ENCODE results near the gene IRF2BP2.

IRF2BP2 gene

DNA sequence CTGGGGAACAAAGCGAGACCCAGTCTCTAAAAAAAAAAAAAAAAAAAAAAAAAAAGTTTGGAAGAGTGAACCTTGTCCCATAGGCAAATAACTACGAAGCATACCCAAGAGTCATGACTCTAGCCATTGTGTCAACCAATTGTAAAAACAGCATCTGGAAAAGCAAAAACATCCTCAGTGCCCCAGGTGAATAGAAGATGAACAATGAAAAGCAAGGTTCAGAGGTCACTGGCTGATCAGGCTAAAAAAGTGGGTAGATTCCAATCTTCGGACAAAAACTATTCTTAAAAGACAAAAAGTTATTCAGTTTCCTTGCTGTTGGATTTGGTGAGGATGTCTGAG lies 11.1 kb upstream of the IRF2BP2 start:
- Histone ChIP-seq H3K9me3 (ENCODE audit: control insufficient read depth, insufficient read depth, low read length) (no peaks in the 10 kb centered on the region), H3K4me1 (ENCODE audit: control insufficient read depth, insufficient read depth, low read length) (peaks cover 3% of the 10 kb centered on the region; the same call in 1 of the 2 replicates), H3K36me3 (ENCODE audit: control insufficient read depth, insufficient read depth, low read length) (no peaks in the 10 kb centered on the region), H3K27me3 (ENCODE audit: control insufficient read depth, insufficient read depth, low read length) (no peaks in the 10 kb centered on the region), H3K27ac (ENCODE audit: low read length) (no peak overlapping the region), H3K4me3 (ENCODE audit: low read length) (no peak overlapping the region)
- WGBS (ENCODE audit: insufficient coverage, insufficient read length): no CpG with 5 or more reads among the region's 3 CpGs
- DNase-seq (ENCODE audit: low read depth, low spot score): no peak

GRCh38 chr1:234620272-234621126 lies 10.5 kb upstream of the IRF2BP2 start:
- Histone ChIP-seq H3K27me3 (ENCODE audit: control insufficient read depth, insufficient read depth, low read length) (no peaks in the 10 kb centered on the region), H3K36me3 (ENCODE audit: control insufficient read depth, insufficient read depth, low read length) (no peaks in the 10 kb centered on the region), H3K9me3 (ENCODE audit: control insufficient read depth, insufficient read depth, low read length) (no peaks in the 10 kb centered on the region), H3K4me1 (ENCODE audit: control insufficient read depth, insufficient read depth, low read length) (peaks cover 3% of the 10 kb centered on the region; the same call in 1 of the 2 replicates), H3K27ac (ENCODE audit: low read length) (no peak overlapping the region), H3K4me3 (ENCODE audit: low read length) (no peak overlapping the region)
- WGBS (ENCODE audit: insufficient coverage, insufficient read length): no CpG with 5 or more reads among the region's 6 CpGs
- DNase-seq (ENCODE audit: low read depth, low spot score): no peak

DNA sequence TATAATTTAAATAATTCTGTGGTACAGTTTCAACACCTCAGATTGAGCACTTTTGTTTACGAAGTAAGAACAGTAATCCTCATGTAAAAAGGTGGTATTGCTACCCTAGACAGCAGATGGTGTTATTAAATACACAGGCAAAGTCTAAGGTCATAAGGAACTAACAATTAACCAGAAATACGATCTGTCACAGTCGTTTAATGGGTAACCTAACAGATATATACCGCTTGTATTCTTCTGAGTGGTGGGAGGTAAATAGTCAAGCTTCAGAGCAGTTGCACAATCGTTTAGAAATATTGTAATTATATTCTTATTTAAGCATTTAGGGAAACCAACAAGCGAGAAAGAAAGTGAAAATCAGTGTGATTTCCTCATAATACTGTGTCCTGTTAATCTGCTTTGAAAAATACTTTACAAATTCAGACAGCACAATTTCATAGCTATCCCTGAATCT lies 9.8 kb upstream of the IRF2BP2 start:
- Histone ChIP-seq H3K27me3 (ENCODE audit: control insufficient read depth, insufficient read depth, low read length) (no peaks in the 10 kb centered on the region), H3K9me3 (ENCODE audit: control insufficient read depth, insufficient read depth, low read length) (no peaks in the 10 kb centered on the region), H3K36me3 (ENCODE audit: control insufficient read depth, insufficient read depth, low read length) (no peaks in the 10 kb centered on the region), H3K27ac (ENCODE audit: low read length) (no peak overlapping the region), H3K4me1 (ENCODE audit: control insufficient read depth, insufficient read depth, low read length) (peaks cover 3% of the 10 kb centered on the region; the same call in 1 of the 2 replicates), H3K4me3 (ENCODE audit: low read length) (no peak overlapping the region)
- DNase-seq (ENCODE audit: low read depth, low spot score): no peak
- no CpG with 5 or more reads among the region's 6 CpGs for WGBS (ENCODE audit: insufficient coverage, insufficient read length)

- H3K27me3 ChIP-seq (ENCODE audit: control insufficient read depth, insufficient read depth, low read length): no peaks in the 10 kb centered on the region
- no peak overlapping the region for H3K4me3 ChIP-seq (ENCODE audit: low read length)
- H3K27ac ChIP-seq (ENCODE audit: low read length): no peak overlapping the region
- no CpG with 5 or more reads among the region's 3 CpGs for WGBS (ENCODE audit: insufficient coverage, insufficient read length)
- H3K9me3 ChIP-seq (ENCODE audit: control insufficient read depth, insufficient read depth, low read length): no peaks in the 10 kb centered on the region
- H3K4me1 ChIP-seq (ENCODE audit: control insufficient read depth, insufficient read depth, low read length): peaks cover 3% of the 10 kb centered on the region; the same call in 1 of the 2 replicates
- DNase-seq (ENCODE audit: low read depth, low spot score): no peak
- H3K36me3 ChIP-seq (ENCODE audit: control insufficient read depth, insufficient read depth, low read length): no peaks in the 10 kb centered on the region
These were observed 9.1 kb upstream of the IRF2BP2 start for GRCh38 chr1:234619071-234619480.

DNA sequence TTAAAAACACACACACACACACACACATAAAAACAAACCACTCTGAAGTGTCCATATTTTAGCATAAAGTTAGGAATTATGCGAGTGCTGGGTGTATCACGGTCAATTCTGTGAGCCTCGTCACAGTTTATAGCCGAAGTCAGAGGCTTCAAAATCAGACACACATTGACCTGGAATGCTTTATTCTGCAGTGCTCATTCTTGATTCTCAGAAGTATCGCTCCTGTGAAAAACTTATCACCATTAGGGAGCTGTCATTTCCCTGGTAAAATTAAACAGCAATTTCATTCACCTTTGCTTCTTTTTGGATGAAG lies 8.7 kb upstream of the IRF2BP2 start:
- no peak overlapping the region for H3K27ac ChIP-seq (ENCODE audit: low read length)
- no peak for DNase-seq (ENCODE audit: low read depth, low spot score)

DNA sequence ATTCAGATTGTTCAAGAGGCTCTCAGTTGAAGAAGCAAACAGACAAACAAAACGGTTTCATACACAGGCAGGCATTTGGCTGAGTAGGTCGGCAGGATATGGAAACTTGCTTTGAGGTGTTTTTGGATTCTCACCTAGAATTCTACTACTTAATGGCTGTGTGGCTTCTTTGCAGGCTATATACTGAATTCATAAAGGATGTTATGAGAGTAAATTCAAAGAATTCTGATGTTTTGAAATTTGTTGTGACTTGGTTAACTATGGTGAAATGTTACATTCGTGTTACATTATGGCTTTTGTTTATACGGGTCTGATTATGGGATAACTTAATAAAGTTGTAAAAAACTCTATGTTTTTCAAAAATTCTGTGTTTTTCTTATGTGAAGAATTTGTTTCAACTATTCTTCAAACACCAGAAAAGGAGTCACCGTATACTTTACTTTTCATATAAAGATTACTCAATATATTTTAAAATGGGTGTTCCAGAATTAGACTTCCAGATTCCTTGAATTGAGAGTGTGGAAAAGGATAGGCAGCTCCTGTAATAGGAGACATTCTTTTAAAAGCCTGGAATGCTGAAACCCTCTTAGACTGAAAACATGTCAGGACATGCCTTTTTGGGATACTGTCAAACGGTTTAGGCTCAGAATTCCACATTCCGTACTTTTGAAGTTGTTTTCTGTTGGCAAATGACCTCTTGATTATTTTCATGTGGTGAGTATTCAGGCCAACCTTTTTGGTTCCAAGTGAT lies 8.2 kb upstream of the IRF2BP2 start:
- H3K9me3 ChIP-seq (ENCODE audit: control insufficient read depth, insufficient read depth, low read length): no peaks in the 10 kb centered on the region
- no CpG with 5 or more reads among the region's 7 CpGs for WGBS (ENCODE audit: insufficient coverage, insufficient read length)
- no peak for DNase-seq (ENCODE audit: low read depth, low spot score)
- no peaks in the 10 kb centered on the region for H3K36me3 ChIP-seq (ENCODE audit: control insufficient read depth, insufficient read depth, low read length)
- H3K4me1 ChIP-seq (ENCODE audit: control insufficient read depth, insufficient read depth, low read length): peaks cover 3% of the 10 kb centered on the region; the same call in 1 of the 2 replicates
- no peak overlapping the region for H3K4me3 ChIP-seq (ENCODE audit: low read length)
- H3K27ac ChIP-seq (ENCODE audit: low read length): no peak overlapping the region
- no peaks in the 10 kb centered on the region for H3K27me3 ChIP-seq (ENCODE audit: control insufficient read depth, insufficient read depth, low read length)

More for the DNA sequence above, 8.7 kb upstream of the IRF2BP2 start:
- Histone ChIP-seq H3K36me3 (ENCODE audit: control insufficient read depth, insufficient read depth, low read length) (no peaks in the 10 kb centered on the region), H3K4me3 (ENCODE audit: low read length) (no peak overlapping the region), H3K9me3 (ENCODE audit: control insufficient read depth, insufficient read depth, low read length) (no peaks in the 10 kb centered on the region), H3K4me1 (ENCODE audit: control insufficient read depth, insufficient read depth, low read length) (peaks cover 3% of the 10 kb centered on the region; the same call in 1 of the 2 replicates), H3K27me3 (ENCODE audit: control insufficient read depth, insufficient read depth, low read length) (no peaks in the 10 kb centered on the region)
- no CpG with 5 or more reads among the region's 5 CpGs for WGBS (ENCODE audit: insufficient coverage, insufficient read length)

DNA sequence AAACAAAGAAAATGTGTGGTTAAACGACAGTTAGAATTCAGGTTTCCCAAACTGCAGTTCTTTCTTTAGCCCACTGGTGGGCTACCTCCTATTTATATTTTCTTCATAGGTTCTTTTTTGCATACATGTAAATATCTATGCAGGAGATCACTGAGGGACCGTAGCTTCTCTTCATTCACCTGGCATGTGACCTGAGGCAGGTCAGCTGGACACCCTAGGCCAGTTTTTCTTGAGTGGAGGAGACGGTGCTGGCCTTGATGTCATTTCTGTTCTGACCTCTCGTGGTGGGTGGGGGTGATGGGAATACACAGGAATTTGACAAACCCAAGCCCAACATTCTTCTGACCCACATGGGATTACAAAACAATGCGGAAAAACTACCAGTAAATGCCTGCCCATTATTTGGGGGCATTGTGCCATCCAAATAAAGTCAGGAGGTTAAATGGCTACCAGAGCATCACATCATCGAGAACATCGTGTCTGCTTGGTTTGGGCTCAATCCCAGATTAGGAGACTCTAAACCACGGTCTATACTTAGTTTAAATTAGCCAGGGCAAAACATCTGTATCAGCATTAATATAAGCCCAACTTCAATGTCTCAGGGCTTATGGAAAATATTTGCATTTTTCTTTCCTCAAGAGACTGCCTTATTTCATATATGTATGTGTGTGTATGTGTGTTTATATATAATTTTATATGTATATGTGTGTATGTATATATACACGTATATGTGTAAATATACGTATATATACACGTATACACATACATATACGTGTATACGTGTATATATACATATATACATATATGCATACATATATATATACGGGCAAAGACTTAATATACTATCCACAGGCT lies 7.4 kb upstream of the IRF2BP2 start:
- Histone ChIP-seq H3K9me3 (ENCODE audit: control insufficient read depth, insufficient read depth, low read length) (no peaks in the 10 kb centered on the region), H3K27ac (ENCODE audit: low read length) (no peak overlapping the region), H3K36me3 (ENCODE audit: control insufficient read depth, insufficient read depth, low read length) (no peaks in the 10 kb centered on the region), H3K27me3 (ENCODE audit: control insufficient read depth, insufficient read depth, low read length) (no peaks in the 10 kb centered on the region), H3K4me1 (ENCODE audit: control insufficient read depth, insufficient read depth, low read length) (peaks cover 3% of the 10 kb centered on the region; the same call in 1 of the 2 replicates), H3K4me3 (ENCODE audit: low read length) (no peak overlapping the region)
- DNase-seq (ENCODE audit: low read depth, low spot score): no peak
- WGBS (ENCODE audit: insufficient coverage, insufficient read length): no CpG with 5 or more reads among the region's 14 CpGs

DNA sequence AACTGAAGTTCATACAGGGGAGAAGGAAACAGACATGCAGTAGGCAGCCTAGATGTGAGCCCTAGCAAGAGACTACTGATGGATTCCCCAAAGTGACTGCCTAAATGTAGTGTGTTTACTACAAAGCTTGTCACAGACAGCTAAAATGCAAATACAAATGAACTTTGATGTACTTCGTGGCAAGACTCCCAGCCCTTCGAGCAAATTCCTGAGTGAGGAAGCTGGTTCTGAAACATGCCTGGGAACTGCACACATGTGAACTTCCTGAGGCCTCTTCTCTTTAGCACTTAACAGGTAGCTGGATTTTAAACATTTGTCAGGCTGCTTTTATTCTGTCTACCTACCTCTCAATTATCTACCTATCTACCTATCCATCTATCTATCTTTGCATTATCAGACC lies 6.7 kb upstream of the IRF2BP2 start:
- no peaks in the 10 kb centered on the region for H3K27me3 ChIP-seq (ENCODE audit: control insufficient read depth, insufficient read depth, low read length)
- no peak for DNase-seq (ENCODE audit: low read depth, low spot score)
- peaks cover 6% of the 10 kb centered on the region for H3K4me1 ChIP-seq (ENCODE audit: control insufficient read depth, insufficient read depth, low read length)
- no peaks in the 10 kb centered on the region for H3K36me3 ChIP-seq (ENCODE audit: control insufficient read depth, insufficient read depth, low read length)
- H3K27ac ChIP-seq (ENCODE audit: low read length): no peak overlapping the region
- no CpG with 5 or more reads among the region's 2 CpGs for WGBS (ENCODE audit: insufficient coverage, insufficient read length)
- no peaks in the 10 kb centered on the region for H3K9me3 ChIP-seq (ENCODE audit: control insufficient read depth, insufficient read depth, low read length)
- H3K4me3 ChIP-seq (ENCODE audit: low read length): no peak overlapping the region

DNA sequence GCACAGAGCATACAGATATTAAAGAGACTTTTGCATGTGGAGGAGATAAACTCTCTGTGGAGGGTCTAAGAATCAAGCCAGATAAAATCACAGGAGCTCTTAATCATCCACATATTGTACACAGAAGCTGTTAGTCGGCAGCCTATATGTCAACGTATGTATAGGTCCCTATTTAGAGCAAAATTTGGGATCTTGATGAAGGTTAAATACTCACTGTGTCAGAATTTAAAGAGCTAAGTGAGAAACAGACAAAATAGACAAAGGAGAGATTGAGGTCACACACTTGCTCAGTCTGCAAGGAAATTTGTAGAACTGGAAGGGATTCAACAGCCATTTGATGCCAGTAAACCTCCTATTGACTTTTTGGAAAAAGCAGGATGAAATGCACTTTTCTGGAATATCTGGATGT lies 4.1 kb upstream of the IRF2BP2 start:
- no peaks in the 10 kb centered on the region for H3K27me3 ChIP-seq (ENCODE audit: control insufficient read depth, insufficient read depth, low read length)
- no peak overlapping the region for H3K4me3 ChIP-seq (ENCODE audit: low read length)
- no peak overlapping the region for H3K27ac ChIP-seq (ENCODE audit: low read length)
- WGBS (ENCODE audit: insufficient coverage, insufficient read length): no CpG with 5 or more reads among the region's 2 CpGs
- H3K9me3 ChIP-seq (ENCODE audit: control insufficient read depth, insufficient read depth, low read length): no peaks in the 10 kb centered on the region
- DNase-seq (ENCODE audit: low read depth, low spot score): no peak
- peaks cover 6% of the 10 kb centered on the region for H3K4me1 ChIP-seq (ENCODE audit: control insufficient read depth, insufficient read depth, low read length)
- H3K36me3 ChIP-seq (ENCODE audit: control insufficient read depth, insufficient read depth, low read length): no peaks in the 10 kb centered on the region
